ENCODE measurements around the gene PLD6.

- no peak for TF ChIP-seq CTCF (IDR thresholded peaks at IDR 0.05)
- no peak for TF ChIP-seq POLR2A (IDR thresholded peaks at IDR 0.05)
These were observed 29.0 kb downstream of the PLD6 start for GRCh38 chr17:17177176-17177575.

Data from Peyer's patch (tissue), 4 donors.